Activated naive CD4-positive, alpha-beta T cell treated with anti-CD3 and anti-CD28 coated beads for 36 hours (primary cell): ENCODE data around the gene UGT2B17. TPM values are rescaled to one million over a fixed set of nuclear protein-coding genes. Genes with fewer than 3 reads are reported as not detected.
"Not testable (repeated sequence)": the region's sequence is repeated elsewhere in the genome, so short reads cannot be mapped to it uniquely, and the experiment has no call there.

Source experiments
- CTCF ChIA-PET: fragments of 350-600 bp; sonication (Branson Sonifier 250); formaldehyde crosslinking; loops from one replicate; lab custom pipeline; 2021; ENCODE audit warnings: antibody characterized with exemption; lab: Charles Lee
- DNase-seq: peaks from one replicate; pipeline ENCODE4 v3.0.0-alpha.2; 2020
- H3K27ac Mint-ChIP-seq: one replicate; pipeline ENCODE4 v1.8.0; 2021; ENCODE audit warnings: mild to moderate bottlenecking, mixed read lengths
- H3K27me3 Mint-ChIP-seq: one replicate; pipeline ENCODE4 v1.8.0; 2021; ENCODE audit warnings: low read depth, mixed read lengths
- H3K36me3 Mint-ChIP-seq: one replicate; pipeline ENCODE4 v1.8.0; 2021; ENCODE audit warnings: low read depth, mixed read lengths
- H3K4me1 Mint-ChIP-seq: one replicate; pipeline ENCODE4 v1.8.0; 2021; ENCODE audit warnings: low read depth, mixed read lengths
- H3K4me3 Mint-ChIP-seq: one replicate; pipeline ENCODE4 v1.8.0; 2021; ENCODE audit warnings: mild to moderate bottlenecking, moderate library complexity, mixed read lengths
- H3K9me3 Mint-ChIP-seq: one replicate; pipeline ENCODE4 v1.8.0; 2021; ENCODE audit warnings: mixed read lengths
- intact Hi-C: fragments of 100-400 bp; cut with micrococcal nuclease; formaldehyde crosslinking; loops from one replicate; pipeline ENCODE4 v1.15.1; 2023
- total RNA-seq, 2 experiments: library from RNA; stranded (reverse); gene quantifications; one replicate each; pipeline ENCODE4 v1.2.3, GENCODE V29; 2021

The UGT2B17 gene
- total RNA-seq, 2 experiments from 2014 or later: not detected

DNA sequence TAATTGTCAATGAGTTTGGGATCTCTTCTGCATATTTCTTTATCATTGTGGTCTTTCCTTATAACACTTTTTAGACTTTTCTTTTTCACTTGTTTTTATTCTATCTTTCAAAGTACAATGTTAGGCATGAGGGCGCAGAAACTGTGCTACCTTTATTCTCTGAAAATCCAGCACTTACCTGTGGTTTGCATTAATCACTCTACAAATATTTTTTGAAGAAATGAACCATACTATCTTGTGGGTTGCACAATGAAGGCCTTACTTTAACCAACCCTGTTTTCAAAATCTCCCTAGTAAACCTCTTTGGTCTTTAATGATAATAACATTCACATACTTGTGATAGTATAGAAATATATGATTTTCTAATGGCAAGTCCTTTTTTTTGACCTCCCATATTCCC lies 11.0 kb downstream of the UGT2B17 start:
- DNase-seq, H3K4me1 Mint-ChIP-seq, intact Hi-C loops, H3K9me3 Mint-ChIP-seq, H3K36me3 Mint-ChIP-seq, H3K4me3 Mint-ChIP-seq, CTCF ChIA-PET, H3K27me3 Mint-ChIP-seq, H3K27ac Mint-ChIP-seq: not testable (repeated sequence)

DNA sequence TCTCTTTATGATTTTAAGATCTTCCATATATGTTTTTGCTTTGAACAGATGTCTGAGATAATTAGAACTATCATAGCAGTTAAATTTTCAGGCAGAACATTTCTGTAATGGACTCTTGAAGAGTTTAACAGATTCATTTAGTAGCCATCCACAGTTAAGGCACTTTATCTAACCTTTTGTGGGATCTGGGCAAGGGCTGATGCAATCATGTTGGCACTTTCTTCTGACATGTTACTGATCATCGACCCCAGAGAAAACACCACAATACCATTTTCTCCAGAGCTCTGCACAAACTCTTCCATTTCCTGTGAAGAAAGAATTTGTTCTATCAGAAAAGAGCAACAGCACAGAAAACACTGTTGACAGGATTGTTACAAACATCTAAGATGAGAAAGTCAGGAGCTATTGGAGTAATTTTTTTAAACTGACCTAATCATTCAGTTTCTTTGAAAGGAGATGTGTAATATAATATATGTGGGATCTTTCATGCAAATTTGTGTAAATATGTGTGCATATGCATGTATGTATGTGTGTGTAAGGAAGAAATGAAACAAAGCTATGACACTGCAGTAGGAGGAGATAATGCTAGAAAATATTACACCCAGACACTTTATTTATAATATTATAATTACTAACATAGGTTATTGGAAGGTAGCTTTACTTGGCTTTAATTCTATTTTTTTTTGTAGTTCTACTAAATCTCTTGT lies 15.6 kb downstream of the UGT2B17 start:
- H3K27ac Mint-ChIP-seq, H3K4me1 Mint-ChIP-seq, H3K36me3 Mint-ChIP-seq, H3K27me3 Mint-ChIP-seq, H3K4me3 Mint-ChIP-seq, CTCF ChIA-PET, intact Hi-C loops, DNase-seq, H3K9me3 Mint-ChIP-seq: not testable (repeated sequence)

GRCh38 chr4:68553830-68554229 lies 22.3 kb downstream of the UGT2B17 start:
- H3K4me3 Mint-ChIP-seq, H3K27ac Mint-ChIP-seq, H3K9me3 Mint-ChIP-seq, intact Hi-C loops, H3K27me3 Mint-ChIP-seq, DNase-seq, H3K4me1 Mint-ChIP-seq, CTCF ChIA-PET, H3K36me3 Mint-ChIP-seq: not testable (repeated sequence)

GRCh38 chr4:68552818-68553811 lies 23.0 kb downstream of the UGT2B17 start:
- H3K4me3 Mint-ChIP-seq, H3K36me3 Mint-ChIP-seq, H3K27me3 Mint-ChIP-seq, DNase-seq, H3K27ac Mint-ChIP-seq, intact Hi-C loops, H3K4me1 Mint-ChIP-seq, CTCF ChIA-PET, H3K9me3 Mint-ChIP-seq: not testable (repeated sequence)

GRCh38 chr4:68542742-68543141 lies 33.4 kb downstream of the UGT2B17 start:
- H3K36me3 Mint-ChIP-seq, intact Hi-C loops, CTCF ChIA-PET, DNase-seq, H3K27ac Mint-ChIP-seq, H3K4me1 Mint-ChIP-seq, H3K4me3 Mint-ChIP-seq, H3K9me3 Mint-ChIP-seq: not testable (repeated sequence)
- H3K27me3 Mint-ChIP-seq: peaks cover 21% of the 10 kb centered on the region

- H3K9me3 Mint-ChIP-seq: peaks cover 6% of the 10 kb centered on the region
- peaks cover 10% of the 10 kb centered on the region for H3K27me3 Mint-ChIP-seq
- CTCF ChIA-PET: interaction anchor here (0.6 kb wide), 1 partner anchor 923 kb away, joined by 6 read pairs; no protein-coding TSS in a partner anchor
- intact Hi-C loops: no loop called here
- no peaks in the 10 kb centered on the region for H3K4me1 Mint-ChIP-seq
- H3K27ac Mint-ChIP-seq: no peak overlapping the region
- no peak for DNase-seq
- H3K4me3 Mint-ChIP-seq: no peak overlapping the region
- H3K36me3 Mint-ChIP-seq: no peaks in the 10 kb centered on the region
These were observed 39.7 kb downstream of the UGT2B17 start for GRCh38 chr4:68536375-68536774.

DNA sequence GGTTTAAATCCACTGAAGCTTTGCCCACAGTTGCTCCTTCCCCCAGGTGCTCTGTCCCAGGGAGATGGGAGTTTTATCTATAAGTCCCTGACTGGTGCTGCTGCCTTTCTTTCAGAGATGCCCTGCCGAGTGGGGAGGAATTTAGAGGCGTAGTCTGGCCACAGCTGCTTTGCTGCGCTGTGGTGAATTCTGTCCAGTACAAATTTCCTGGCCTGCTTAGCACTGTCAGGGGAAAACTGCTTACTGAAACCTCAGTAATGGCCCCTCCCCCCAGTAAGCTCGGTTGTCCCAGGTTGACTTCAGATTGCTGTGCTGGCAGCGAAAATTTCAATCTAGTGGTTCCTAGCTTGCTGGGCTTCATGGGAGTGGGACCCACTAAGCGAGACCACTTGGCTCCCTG lies 40.1 kb downstream of the UGT2B17 start:
- DNase-seq: no peak
- no peak overlapping the region for H3K4me3 Mint-ChIP-seq
- CTCF ChIA-PET: no interaction called here

GRCh38 chr4:68522232-68522631 lies 53.9 kb downstream of the UGT2B17 start:
- H3K27ac Mint-ChIP-seq, intact Hi-C loops, H3K9me3 Mint-ChIP-seq, H3K27me3 Mint-ChIP-seq, CTCF ChIA-PET, H3K36me3 Mint-ChIP-seq, H3K4me3 Mint-ChIP-seq, H3K4me1 Mint-ChIP-seq, DNase-seq: not testable (repeated sequence)

More for the DNA sequence above, 40.1 kb downstream of the UGT2B17 start:
- intact Hi-C loops: no loop called here
- Mint-ChIP-seq H3K36me3 (no peaks in the 10 kb centered on the region), H3K27me3 (peaks cover 10% of the 10 kb centered on the region), H3K27ac (no peak overlapping the region), H3K9me3 (peaks cover 10% of the 10 kb centered on the region), H3K4me1 (no peaks in the 10 kb centered on the region)

DNA sequence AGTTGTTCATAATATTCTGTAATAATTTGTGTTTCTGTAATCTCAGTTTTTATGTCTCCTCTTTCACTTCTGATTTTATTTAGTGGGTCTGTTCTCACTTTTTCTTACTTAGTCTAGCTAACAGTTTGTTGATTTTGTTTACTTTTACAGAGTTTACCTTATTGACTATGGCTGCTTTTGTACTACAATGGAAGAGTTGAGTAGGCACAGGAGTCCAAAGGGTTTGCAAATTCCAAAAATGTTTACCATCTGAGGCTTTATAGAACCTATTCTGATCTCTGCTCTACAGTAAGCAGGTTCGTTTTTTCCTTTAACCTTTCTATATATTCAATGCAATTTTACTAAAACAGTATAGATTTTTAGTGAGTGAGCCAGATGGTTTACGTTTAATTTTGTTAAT lies 55.1 kb downstream of the UGT2B17 start:
- no peak for DNase-seq
- no peak overlapping the region for H3K27ac Mint-ChIP-seq
- H3K4me3 Mint-ChIP-seq: no peak overlapping the region
- intact Hi-C loops: no loop called here
- no peaks in the 10 kb centered on the region for H3K27me3 Mint-ChIP-seq
- H3K9me3 Mint-ChIP-seq: no peaks in the 10 kb centered on the region
- no peaks in the 10 kb centered on the region for H3K4me1 Mint-ChIP-seq
- H3K36me3 Mint-ChIP-seq: no peaks in the 10 kb centered on the region
- CTCF ChIA-PET: interaction anchor here (0.7 kb wide), 1 partner anchor 139 kb away, joined by 3 read pairs; no protein-coding TSS in a partner anchor

DNA sequence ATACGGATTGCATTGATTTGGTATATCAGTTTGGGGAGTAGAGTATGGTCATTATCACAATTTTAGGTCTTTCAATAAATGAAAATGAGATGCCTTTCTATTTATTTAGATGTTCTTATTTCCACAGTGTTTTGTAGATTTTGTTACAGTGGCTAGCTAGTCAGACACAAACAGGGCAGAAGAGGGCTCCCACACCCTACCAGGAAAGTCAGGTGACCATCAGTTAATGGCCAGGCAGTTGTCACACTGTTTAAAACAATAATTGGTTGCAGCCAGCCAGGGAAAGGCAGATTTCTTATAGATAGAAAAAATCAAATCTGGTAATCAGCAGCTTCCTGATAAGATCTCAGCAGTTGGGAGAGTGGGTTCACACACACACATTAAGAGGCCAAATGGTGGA lies 57.2 kb downstream of the UGT2B17 start:
- H3K4me3 Mint-ChIP-seq: no peak overlapping the region
- no peak for DNase-seq
- H3K27me3 Mint-ChIP-seq: no peaks in the 10 kb centered on the region
- intact Hi-C loops: no loop called here
- H3K27ac Mint-ChIP-seq: no peak overlapping the region
- no peaks in the 10 kb centered on the region for H3K4me1 Mint-ChIP-seq
- CTCF ChIA-PET: interaction anchor here (0.7 to 1.1 kb wide), 2 partner anchors 16 to 721 kb away, joined by 3 to 5 read pairs; no protein-coding TSS in a partner anchor
- H3K36me3 Mint-ChIP-seq: no peaks in the 10 kb centered on the region
- no peaks in the 10 kb centered on the region for H3K9me3 Mint-ChIP-seq

DNA sequence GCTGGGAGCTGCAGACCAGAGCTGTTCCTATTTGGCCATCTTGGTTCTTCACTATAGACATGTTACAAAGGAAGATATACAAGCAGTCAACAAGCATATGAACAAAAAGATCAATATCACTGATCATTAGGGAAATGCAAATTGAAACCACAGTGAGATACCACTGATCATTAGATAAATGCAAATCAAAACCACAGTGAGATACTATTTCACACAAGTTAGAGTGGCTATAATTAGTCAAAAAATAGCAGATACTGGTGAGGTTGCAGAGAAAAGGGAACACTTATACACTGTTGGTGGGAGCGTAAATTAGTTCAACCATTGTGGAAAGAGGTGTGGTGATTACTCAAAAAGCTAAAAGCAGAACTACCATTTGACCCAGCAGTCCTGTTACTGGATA lies 70.7 kb downstream of the UGT2B17 start:
- H3K27me3 Mint-ChIP-seq, H3K9me3 Mint-ChIP-seq, intact Hi-C loops, H3K27ac Mint-ChIP-seq, H3K36me3 Mint-ChIP-seq, H3K4me3 Mint-ChIP-seq, H3K4me1 Mint-ChIP-seq, DNase-seq, CTCF ChIA-PET: not testable (repeated sequence)

DNA sequence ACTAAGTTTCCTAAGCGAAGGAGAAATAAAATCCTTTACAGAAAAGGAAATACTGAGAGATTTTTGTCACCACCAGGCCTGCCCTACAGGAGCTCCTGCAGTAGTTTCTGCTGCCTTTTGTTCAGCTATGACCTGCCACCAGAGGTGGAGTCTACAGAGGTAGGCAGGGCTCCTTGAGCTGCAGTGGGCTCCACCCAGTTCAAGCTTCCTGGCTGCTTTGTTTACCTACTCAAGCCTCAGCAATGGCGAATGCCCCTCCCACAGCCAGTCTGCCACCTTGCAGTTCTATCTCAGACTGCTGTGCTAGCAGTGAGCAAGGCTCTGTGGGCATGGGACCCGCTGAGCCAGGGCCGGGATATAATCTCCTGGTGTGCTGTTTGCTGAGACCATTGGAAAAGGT lies 71.3 kb downstream of the UGT2B17 start:
- H3K27ac Mint-ChIP-seq, H3K4me3 Mint-ChIP-seq, H3K9me3 Mint-ChIP-seq, H3K36me3 Mint-ChIP-seq, intact Hi-C loops, H3K27me3 Mint-ChIP-seq, H3K4me1 Mint-ChIP-seq, DNase-seq, CTCF ChIA-PET: not testable (repeated sequence)
